GM21515 (cell line): ENCODE data around the gene MRPL10.

Experiments
- ATAC-seq: cut with Tn5 transposase; IDR thresholded peaks from one replicate; pipeline ENCODE4 v1.9.1; 2021; ENCODE audit not compliant: unreplicated experiment

The MRPL10 gene

DNA sequence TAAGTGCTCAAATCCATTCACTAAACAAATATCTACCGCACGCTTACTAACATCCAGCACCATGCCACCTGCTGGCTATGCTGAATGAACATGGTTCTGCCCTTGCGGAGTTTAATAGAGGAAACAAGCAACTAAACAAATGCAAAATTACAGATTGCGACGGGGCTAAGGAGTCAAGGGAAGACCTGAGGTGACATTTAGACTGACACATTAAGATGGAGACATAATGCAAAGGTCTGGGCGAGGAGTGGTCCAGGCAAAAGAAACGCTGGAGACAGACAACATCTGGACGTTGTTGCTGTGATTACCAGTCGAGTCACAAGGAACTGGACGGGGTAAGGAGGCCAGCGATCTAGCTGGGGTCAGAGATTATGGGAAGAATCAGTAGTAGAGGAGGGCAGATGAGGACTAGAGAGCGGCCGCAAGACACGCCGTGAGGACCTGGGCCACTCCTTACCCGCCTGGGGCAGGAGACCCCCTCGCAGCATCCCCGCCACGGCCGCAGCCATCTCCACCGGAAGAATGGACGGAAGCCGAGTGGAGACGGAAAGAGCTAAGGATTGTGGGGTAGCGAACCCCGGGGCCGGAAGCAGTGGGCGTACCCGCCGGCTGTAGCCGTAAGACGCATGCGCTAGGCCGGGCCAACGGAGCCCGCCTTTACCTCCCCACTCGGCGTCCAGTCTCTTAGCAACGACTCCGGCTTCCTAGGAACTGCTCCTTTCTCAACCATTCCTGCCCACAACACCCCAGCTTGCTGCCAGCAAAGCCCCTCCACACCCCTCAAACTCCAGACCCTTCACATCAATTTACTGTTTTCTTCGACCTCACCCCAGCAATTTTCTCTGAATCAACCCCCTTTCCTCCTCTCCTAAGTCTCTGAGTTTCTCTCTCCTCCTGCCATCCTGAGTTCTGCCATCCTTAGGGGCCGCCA lies at the start of gene MRPL10, which contains the start of gene LRRC46:
TSS of gene MRPL10 (minus strand) at position 539 of the 931 bp plus-strand sequence. CDS start at position 509, 30 bp downstream.
TSS of gene LRRC46 (plus strand) at position 668 of the 931 bp plus-strand sequence. CDS start 320 bp downstream, outside the sequence.
- ATAC-seq, result peak; percentile 79

- no peak for ATAC-seq
Measured at GRCh38 chr17:47879776-47880454, 48.6 kb upstream of the MRPL10 start.

DNA sequence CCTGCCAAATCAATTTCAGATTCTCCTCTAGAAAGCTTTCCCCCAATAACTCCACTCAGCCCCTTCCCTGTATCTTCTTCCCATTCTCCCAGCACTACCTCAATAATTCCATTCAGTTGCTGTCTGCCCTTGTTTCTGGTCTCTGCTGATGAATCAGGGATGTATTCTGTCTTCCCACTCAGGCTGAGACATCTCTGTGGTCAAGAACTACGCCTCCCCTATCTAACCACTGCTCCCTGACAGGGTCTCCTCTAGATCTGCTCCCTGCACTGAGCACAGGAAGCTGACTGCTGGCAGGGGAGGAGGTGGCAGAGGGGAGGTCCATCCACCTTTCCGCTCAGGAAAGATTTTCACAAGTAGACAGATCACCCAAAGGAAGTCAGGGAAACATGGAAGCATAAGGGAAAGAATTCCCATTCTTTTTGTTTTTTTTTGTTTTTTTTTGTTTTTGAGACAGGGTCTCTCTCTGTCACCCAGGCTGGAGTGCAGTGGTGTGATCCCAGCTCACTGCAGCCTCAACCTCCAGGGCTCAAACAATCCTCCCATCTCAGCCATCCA lies 47.8 kb upstream of the MRPL10 start:
- ATAC-seq, result no peak

GRCh38 chr17:47878203-47879027 lies 47.1 kb upstream of the MRPL10 start:
- no peak for ATAC-seq

DNA sequence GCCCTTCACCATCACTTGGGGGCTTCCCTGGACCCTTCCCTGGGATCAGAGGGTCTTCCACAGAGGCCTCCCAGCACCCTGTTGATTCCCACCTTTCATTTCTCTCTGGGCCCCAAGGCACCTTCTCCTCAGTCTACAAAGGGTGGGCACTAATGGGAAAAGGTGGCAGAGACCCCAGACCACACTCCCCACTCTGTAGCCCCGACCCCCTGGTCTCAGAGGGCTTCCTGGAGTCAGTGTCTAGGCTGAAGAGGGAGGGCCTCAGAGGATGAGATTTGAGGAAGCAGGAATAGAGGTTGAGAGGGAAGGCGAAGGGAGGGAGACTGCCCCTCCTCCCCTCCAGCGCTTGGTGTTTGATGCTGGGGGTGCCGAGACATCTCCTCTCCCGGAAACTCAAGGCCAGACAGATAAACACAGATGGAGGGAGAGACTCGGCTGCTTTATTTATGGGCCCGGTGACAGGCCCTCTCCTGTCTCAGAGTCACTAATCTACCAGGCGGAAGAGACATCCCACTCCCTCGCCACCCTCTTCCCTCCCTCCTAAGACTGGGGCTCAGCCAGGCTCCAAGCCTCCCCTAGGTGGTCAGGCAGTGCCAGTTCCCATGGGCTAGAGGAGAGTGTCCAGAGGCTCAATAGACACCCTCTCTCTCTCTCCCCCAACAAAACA lies 46.2 kb upstream of the MRPL10 start:
- ATAC-seq, result no peak

- ATAC-seq, result no peak
Measured at GRCh38 chr17:47875011-47875985, 44.0 kb upstream of the MRPL10 start.

GRCh38 chr17:47873200-47874090 lies 42.1 kb upstream of the MRPL10 start:
- ATAC-seq, result no peak

- ATAC-seq, result no peak
Measured at GRCh38 chr17:47872651-47873161, 41.4 kb upstream of the MRPL10 start.

DNA sequence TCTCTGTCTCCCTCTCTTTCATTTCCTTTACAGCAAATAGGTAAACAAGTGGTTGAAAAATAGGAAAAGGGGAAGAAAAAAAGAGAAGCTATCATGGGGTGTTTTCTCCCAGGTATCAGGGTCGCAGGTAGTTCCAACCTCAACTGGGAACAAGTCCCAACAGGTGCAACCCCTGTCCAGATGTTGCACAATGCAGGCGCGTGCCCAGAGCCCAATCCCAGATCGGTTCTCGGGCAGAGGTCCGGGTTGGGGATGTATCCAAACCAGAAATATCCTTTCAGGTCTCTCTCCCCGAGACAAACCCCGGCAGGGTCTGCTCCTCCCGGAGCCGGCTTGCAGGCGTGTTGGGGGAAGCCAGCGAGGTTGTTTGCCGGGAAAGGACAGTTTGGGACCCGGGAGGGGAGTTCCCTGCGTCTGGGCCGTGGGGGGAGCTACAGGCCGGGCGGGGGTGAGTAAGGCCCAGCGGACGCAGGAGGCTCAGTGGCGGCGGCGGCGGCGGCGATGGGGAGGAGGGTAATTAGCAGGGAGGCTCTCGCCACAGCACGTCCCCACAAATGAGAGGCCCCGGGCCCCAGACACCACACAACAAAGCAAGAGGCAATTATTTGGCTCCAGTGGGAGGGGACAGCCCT lies 40.8 kb upstream of the MRPL10 start:
- no peak for ATAC-seq

GRCh38 chr17:47871048-47871447 lies 39.7 kb upstream of the MRPL10 start:
- ATAC-seq, result no peak

GRCh38 chr17:47870056-47870455 lies 38.7 kb upstream of the MRPL10 start:
- ATAC-seq, result no peak

- ATAC-seq, result no peak
Measured at GRCh38 chr17:47869114-47869513, 37.8 kb upstream of the MRPL10 start.

DNA sequence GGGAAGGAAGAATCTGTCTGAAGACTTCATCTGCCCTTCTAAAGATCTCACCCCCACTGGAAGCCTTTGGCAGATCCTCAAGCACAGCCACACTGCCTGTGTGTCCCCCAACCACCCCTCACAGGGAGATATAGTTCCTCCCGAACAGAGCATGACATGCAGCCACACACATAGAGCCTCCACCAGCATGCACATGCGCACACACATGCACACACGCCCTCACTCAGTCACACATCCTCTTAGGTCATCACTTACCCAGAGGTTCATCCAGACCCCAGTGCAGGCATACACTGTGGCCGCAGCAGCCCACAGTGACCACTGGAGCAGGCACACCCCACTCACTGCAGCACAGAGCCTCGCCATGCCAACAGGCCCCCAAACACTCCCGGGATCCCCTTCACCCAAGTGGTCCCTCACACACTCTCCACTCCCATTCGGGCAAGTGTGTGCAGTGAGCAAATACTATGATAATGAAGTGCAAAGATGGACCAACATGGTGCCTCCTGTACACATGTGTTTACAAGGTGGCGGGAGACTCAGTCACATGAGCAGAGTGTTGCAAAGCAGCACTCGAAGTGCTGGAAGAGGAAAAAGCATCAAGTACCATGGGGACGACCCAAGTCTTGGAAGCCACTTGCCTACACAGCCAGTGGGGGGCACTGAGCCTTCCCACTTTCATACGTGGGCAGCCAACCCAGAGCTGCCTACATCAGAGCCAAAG lies 36.6 kb upstream of the MRPL10 start:
- no peak for ATAC-seq

GRCh38 chr17:47866941-47867340 lies 35.6 kb upstream of the MRPL10 start:
- no peak for ATAC-seq

DNA sequence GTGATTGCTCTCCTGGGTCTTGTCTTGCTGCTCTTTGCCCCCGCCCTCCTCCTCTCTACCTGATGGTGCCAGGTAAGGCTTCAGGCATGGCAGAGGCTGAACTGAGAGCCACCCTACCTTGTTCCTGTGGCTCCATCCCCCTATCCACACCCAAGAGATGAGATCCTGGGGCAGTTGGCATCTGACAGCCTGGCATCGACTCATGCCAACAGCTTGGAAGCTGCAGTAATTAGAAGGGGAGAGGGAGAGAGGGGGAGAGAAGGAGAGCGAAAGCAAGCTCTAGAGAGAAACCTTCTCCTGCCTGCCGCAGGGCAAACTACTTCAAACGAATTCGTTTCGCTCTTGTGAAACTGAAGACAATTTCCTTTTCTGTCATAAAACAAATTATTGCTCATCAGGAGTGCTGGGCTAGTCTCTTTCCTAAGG lies 33.5 kb upstream of the MRPL10 start:
- ATAC-seq, result no peak

- no peak for ATAC-seq
Measured at GRCh38 chr17:47862621-47863440, 31.5 kb upstream of the MRPL10 start.
